CD14-positive monocyte (primary cell): ENCODE results near the gene CORO1A. TPM values are rescaled to one million over a fixed set of nuclear protein-coding genes. Genes with fewer than 3 reads are reported as not detected.

Experiments
- DNase-seq, 3 donors: peaks; one replicate each; pipeline ENCODE4 v3.0.0-alpha.2; 2011 to 2022
- H2AFZ ChIP-seq: 2 replicates; pipeline ENCODE4 v1.6.0; 2012; ENCODE audit warnings: mild to moderate bottlenecking, low read depth, low read length, inconsistent platforms; ENCODE audit not compliant: insufficient read depth, poor library complexity, severe bottlenecking
- H3K27ac ChIP-seq, 2 donors: 1 replicate in 1 of 2; 2 replicates in 1 of 2; pipeline ENCODE4 v1.5.1; 2012 to 2013; ENCODE audit warnings: low read length in 2 of 2, control low read depth in 1 of 2, inconsistent platforms in 1 of 2, low read depth in 1 of 2, mild to moderate bottlenecking in 1 of 2
- H3K27me3 ChIP-seq, 2 donors: one replicate each; pipeline versions ENCODE4 v1.6.0 to v1.6.1; 2011 to 2013; ENCODE audit warnings: low read length in 2 of 2; ENCODE audit not compliant: control insufficient read depth in 2 of 2, insufficient read depth in 2 of 2
- H3K36me3 ChIP-seq, 2 donors: replicated peaks in 1 of 2; 1 replicate in 1 of 2; 2 replicates in 1 of 2; pipeline versions ENCODE4 v1.5.1 to v1.6.1; 2012 to 2013; ENCODE audit warnings: low read length in 2 of 2, control low read depth in 1 of 2, inconsistent platforms in 1 of 2, mild to moderate bottlenecking in 1 of 2; ENCODE audit not compliant: insufficient read depth in 2 of 2, control insufficient read depth in 1 of 2
- H3K4me1 ChIP-seq, 2 donors: 1 replicate in 1 of 2; 2 replicates in 1 of 2; pipeline versions ENCODE4 v1.5.1 to v1.6.1; 2012 to 2013; ENCODE audit warnings: low read length in 2 of 2, control low read depth in 1 of 2, inconsistent platforms in 1 of 2, mild to moderate bottlenecking in 1 of 2, moderate library complexity in 1 of 2; ENCODE audit not compliant: insufficient read depth in 2 of 2, control insufficient read depth in 1 of 2
- H3K4me2 ChIP-seq: replicated peaks from 2 replicates; pipeline ENCODE3; 2012; ENCODE audit warnings: low read length, moderate library complexity, mild to moderate bottlenecking; ENCODE audit not compliant: poor library complexity, severe bottlenecking; ENCODE audit errors: extremely low read depth
- H3K4me3 ChIP-seq, 3 experiments: fragments of 200-600 bp in 1 of 3; sonication (generic) in 1 of 3; replicated peaks in 1 of 3; 1 replicate in 2 of 3; 2 replicates in 1 of 3; pipeline ENCODE4 v1.5.1; 2011 to 2013; ENCODE audit warnings: low read length in 3 of 3, mild to moderate bottlenecking in 3 of 3, control low read depth in 2 of 3, low read depth in 2 of 3, inconsistent platforms in 1 of 3, moderate library complexity in 1 of 3
- H3K79me2 ChIP-seq: 2 replicates; pipeline ENCODE4 v1.6.0; 2012; ENCODE audit warnings: mild to moderate bottlenecking, control low read depth, inconsistent platforms, low read length, moderate library complexity; ENCODE audit not compliant: insufficient read depth
- H3K9ac ChIP-seq: 2 replicates; pipeline ENCODE4 v1.6.0; 2017; ENCODE audit warnings: low read length, mild to moderate bottlenecking; ENCODE audit not compliant: insufficient read depth, poor library complexity, severe bottlenecking
- H3K9me3 ChIP-seq, 2 donors: replicated peaks in 1 of 2; 1 replicate in 1 of 2; 2 replicates in 1 of 2; pipeline versions ENCODE4 v1.5.1 to v1.6.1; 2012 to 2013; ENCODE audit warnings: low read length in 2 of 2, control low read depth in 1 of 2; ENCODE audit not compliant: control insufficient read depth in 1 of 2, insufficient read depth in 1 of 2
- H4K20me1 ChIP-seq: 2 replicates; pipeline ENCODE4 v1.6.0; 2012; ENCODE audit warnings: mild to moderate bottlenecking, low read length, control low read depth, moderate library complexity; ENCODE audit not compliant: insufficient read depth
- H3K27ac Mint-ChIP-seq, 7 donors: one replicate each; pipeline ENCODE4 v1.8.0; 2020; ENCODE audit warnings: mild to moderate bottlenecking in 7 of 7, mixed read lengths in 7 of 7, moderate library complexity in 6 of 7, inconsistent platforms in 2 of 7
- H3K27me3 Mint-ChIP-seq, 3 donors: one replicate each; pipeline ENCODE4 v1.8.0; 2021 to 2022; ENCODE audit warnings: low read depth in 3 of 3, mild to moderate bottlenecking in 3 of 3, mixed read lengths in 3 of 3, moderate library complexity in 3 of 3, inconsistent platforms in 1 of 3
- H3K36me3 Mint-ChIP-seq, 2 donors: one replicate each; pipeline ENCODE4 v1.8.0; 2020; ENCODE audit warnings: mixed read lengths in 2 of 2, inconsistent platforms in 1 of 2, mild to moderate bottlenecking in 1 of 2
- H3K4me1 Mint-ChIP-seq: one replicate; pipeline ENCODE4 v1.8.0; 2020; ENCODE audit warnings: mild to moderate bottlenecking, mixed read lengths
- H3K4me3 Mint-ChIP-seq, 2 donors: one replicate each; pipeline ENCODE4 v1.8.0; 2020; ENCODE audit warnings: mild to moderate bottlenecking in 2 of 2, mixed read lengths in 2 of 2, moderate library complexity in 1 of 2
- H3K9me3 Mint-ChIP-seq, 7 donors: one replicate each; pipeline ENCODE4 v1.8.0; 2020 to 2022; ENCODE audit warnings: mixed read lengths in 7 of 7, mild to moderate bottlenecking in 6 of 7, moderate library complexity in 6 of 7, inconsistent platforms in 2 of 7
- CTCF ChIP-seq: fragments of 200-600 bp; IDR thresholded peaks from one replicate; pipeline ENCODE4 v1.8.0; 2022; ENCODE audit warnings: antibody characterized with exemption, mild to moderate bottlenecking
- WGBS: methylation state at CpG from one replicate; pipeline ENCODE4 v1.1.5; 2013; ENCODE audit warnings: missing lambda C conversion rate; ENCODE audit not compliant: insufficient coverage; 5-methylcytosine and 5-hydroxymethylcytosine counted together
- intact Hi-C, 2 donors: fragments of 100-400 bp; cut with micrococcal nuclease; formaldehyde crosslinking; loops; one replicate each; pipeline versions ENCODE4 v1.15.0 to v1.15.1; 2023
- polyA plus RNA-seq, 3 donors: library from polyadenylated mRNA; depleted of rRNA in 1 of 3; unstranded in 2 of 3; stranded (reverse) in 1 of 3; fragments of 300-500 nt in 2 of 3; fragments of >200 nt in 1 of 3; fragmentation: Illumina TruSeq in 2 of 3; gene quantifications; 1 replicate in 2 of 3; 2 replicates in 1 of 3; pipeline ENCODE4 v1.2.3, GENCODE V29; 2012 to 2021

The CORO1A gene
- polyA plus RNA-seq, 3 donors = 1,314 to 1,363 (median 1,346) TPM

DNA sequence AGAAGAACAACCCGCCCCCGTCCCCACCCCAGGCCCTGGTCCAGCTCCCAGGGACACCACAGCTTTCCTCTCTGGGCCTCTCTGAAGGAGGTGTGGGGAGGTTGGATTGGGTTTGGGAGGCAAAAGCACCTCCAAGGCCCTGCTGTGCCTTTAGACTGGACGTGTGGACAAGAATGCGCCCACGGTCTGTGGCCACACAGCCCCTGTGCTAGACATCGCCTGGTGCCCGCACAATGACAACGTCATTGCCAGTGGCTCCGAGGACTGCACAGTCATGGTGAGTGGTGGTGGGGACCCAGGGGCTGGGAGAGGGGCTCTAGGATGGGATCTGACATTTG, 3.0 kb downstream of the CORO1A start:
- Histone ChIP-seq H3K9me3 (no peaks in the 10 kb centered on the region), H4K20me1 (peaks cover 47% of the 10 kb centered on the region), H3K36me3 (peaks cover 22 to 29% of the 10 kb centered on the region in 2 donors), H3K79me2 (peaks cover 57% of the 10 kb centered on the region), H3K4me3 (peak overlapping the region; percentile 70 to 97 (median 88)), H3K27me3 (no peaks in the 10 kb centered on the region), H2AFZ (no peak overlapping the region), H3K4me2 (peak overlapping the region; percentile 96), H3K27ac (peak overlapping the region; percentile 62 to 70), H3K9ac (peak overlapping the region; percentile 74), H3K4me1 (peaks cover 45 to 48% of the 10 kb centered on the region in 2 donors)
- no peak for TF ChIP-seq CTCF
- peak overlapping the region; percentile 85 to 95 (median 90) for H3K27ac Mint-ChIP-seq
- peaks cover 0 to 3% (median 0%) of the 10 kb centered on the region in 3 donors for H3K27me3 Mint-ChIP-seq
- peaks cover 35% of the 10 kb centered on the region for H3K4me1 Mint-ChIP-seq
- H3K4me3 Mint-ChIP-seq = peak overlapping the region; percentile 97 to 99
- peaks cover 19 to 34% of the 10 kb centered on the region in 2 donors for H3K36me3 Mint-ChIP-seq
- intact Hi-C loops = no loop called here
- H3K9me3 Mint-ChIP-seq = no peaks in the 10 kb centered on the region
- WGBS = 10% methylated on average over 7 of the region's 9 CpGs
- no peak for DNase-seq

GRCh38 chr16:30186782-30187555, 3.6 kb downstream of the CORO1A start:
- H3K79me2 ChIP-seq = peaks cover 57% of the 10 kb centered on the region

More at GRCh38 chr16:30186782-30187555, 3.6 kb downstream of the CORO1A start:
- H3K27ac Mint-ChIP-seq = peak overlapping the region; percentile 85 to 95 (median 90)
- DNase-seq = peak; percentile 55 to 71 (median 67)
- H3K4me3 ChIP-seq = peak overlapping the region; percentile 70 to 97 (median 88)
- H3K36me3 Mint-ChIP-seq = peaks cover 19 to 34% of the 10 kb centered on the region in 2 donors
- H4K20me1 ChIP-seq = peaks cover 47% of the 10 kb centered on the region
- H3K4me1 Mint-ChIP-seq = peaks cover 33% of the 10 kb centered on the region
- peak overlapping the region; percentile 62 to 70 for H3K27ac ChIP-seq
- no peaks in the 10 kb centered on the region for H3K27me3 ChIP-seq
- no peaks in the 10 kb centered on the region for H3K9me3 ChIP-seq
- TF ChIP-seq CTCF = peak; percentile 91
- WGBS = 33% methylated on average over 36 of the region's 36 CpGs
- H3K4me3 Mint-ChIP-seq = peak overlapping the region; percentile 97 to 99
- peaks cover 0 to under 1% (median 0%) of the 10 kb centered on the region in 3 donors for H3K27me3 Mint-ChIP-seq
- peak overlapping the region; percentile 96 for H3K4me2 ChIP-seq
- peak overlapping the region; percentile 74 for H3K9ac ChIP-seq
- intact Hi-C loops = no loop called here
- H3K4me1 ChIP-seq = peaks cover 45 to 48% of the 10 kb centered on the region in 2 donors
- peaks cover 22 to 29% of the 10 kb centered on the region in 2 donors for H3K36me3 ChIP-seq
- H2AFZ ChIP-seq = no peak overlapping the region
- H3K9me3 Mint-ChIP-seq = no peaks in the 10 kb centered on the region
